Astrocyte (in vitro differentiated cells and primary cell): ENCODE measurements around the gene ADGRG6. TPM values are rescaled to one million over a fixed set of nuclear protein-coding genes. Genes with fewer than 3 reads are reported as not detected.

ENCODE experiments used
- DNase-seq: peaks from one replicate; pipeline ENCODE4 v3.0.0-alpha.2; 2010; ENCODE audit warnings: low read depth
- FAIRE-seq: peaks from 2 replicates; lab custom pipeline; 2011; peaks lifted over from hg19 to GRCh38; lab: Jason Lieb, UNC
- H2AFZ ChIP-seq: 2 replicates; pipeline ENCODE4 v1.6.0; 2012; ENCODE audit warnings: low read depth, low read length, inconsistent platforms
- H3K27ac ChIP-seq: 2 replicates; pipeline ENCODE4 v1.5.1; 2011; ENCODE audit warnings: low read depth, low read length, inconsistent platforms
- H3K27me3 ChIP-seq: 2 replicates; pipeline ENCODE4 v1.6.0; 2011; ENCODE audit warnings: low read length, inconsistent platforms; ENCODE audit not compliant: insufficient read depth
- H3K36me3 ChIP-seq: 2 replicates; pipeline ENCODE4 v1.5.1; 2011; ENCODE audit warnings: low read length, inconsistent platforms; ENCODE audit not compliant: insufficient read depth
- H3K4me1 ChIP-seq: 2 replicates; pipeline ENCODE4 v1.5.1; 2011; ENCODE audit warnings: low read length, inconsistent platforms; ENCODE audit not compliant: insufficient read depth
- H3K4me2 ChIP-seq: 2 replicates; pipeline ENCODE4 v1.6.0; 2012; ENCODE audit warnings: low read length, inconsistent platforms
- H3K4me3 ChIP-seq: 2 replicates; pipeline ENCODE4 v1.5.1; 2011; ENCODE audit warnings: low read depth, mild to moderate bottlenecking, low read length, inconsistent platforms; ENCODE audit not compliant: insufficient read depth
- H3K79me2 ChIP-seq: 2 replicates; pipeline ENCODE4 v1.6.0; 2012; ENCODE audit warnings: mild to moderate bottlenecking, low read length, inconsistent platforms; ENCODE audit not compliant: insufficient read depth
- H3K9ac ChIP-seq: 2 replicates; pipeline ENCODE4 v1.6.0; 2012; ENCODE audit warnings: mild to moderate bottlenecking, low read length, inconsistent platforms
- H3K9me3 ChIP-seq: 2 replicates; pipeline ENCODE4 v1.5.1; 2012; ENCODE audit warnings: low read depth, mild to moderate bottlenecking, low read length, inconsistent platforms; ENCODE audit not compliant: insufficient read depth
- H4K20me1 ChIP-seq: 2 replicates; pipeline ENCODE4 v1.6.0; 2012; ENCODE audit warnings: low read length, inconsistent platforms; ENCODE audit not compliant: insufficient read depth
- H3K27ac Mint-ChIP-seq: one replicate; pipeline ENCODE4 v1.8.0; 2021; ENCODE audit warnings: mild to moderate bottlenecking, mixed read lengths; ENCODE audit not compliant: unreplicated experiment
- H3K27me3 Mint-ChIP-seq: one replicate; pipeline ENCODE4 v1.8.0; 2021; ENCODE audit warnings: low read depth, mixed read lengths; ENCODE audit not compliant: unreplicated experiment
- H3K36me3 Mint-ChIP-seq: one replicate; pipeline ENCODE4 v1.8.0; 2021; ENCODE audit warnings: low read depth, mixed read lengths; ENCODE audit not compliant: unreplicated experiment
- H3K4me1 Mint-ChIP-seq: one replicate; pipeline ENCODE4 v1.8.0; 2021; ENCODE audit warnings: low read depth, mixed read lengths; ENCODE audit not compliant: unreplicated experiment
- H3K4me3 Mint-ChIP-seq: one replicate; pipeline ENCODE4 v1.8.0; 2021; ENCODE audit warnings: mild to moderate bottlenecking, moderate library complexity, mixed read lengths; ENCODE audit not compliant: unreplicated experiment
- H3K9me3 Mint-ChIP-seq: one replicate; pipeline ENCODE4 v1.8.0; 2021; ENCODE audit warnings: mild to moderate bottlenecking, mixed read lengths; ENCODE audit not compliant: unreplicated experiment
- EZH2 ChIP-seq: IDR thresholded peaks from 2 replicates; pipeline ENCODE4 v1.6.1; 2012; ENCODE audit warnings: mild to moderate bottlenecking, low read length, inconsistent platforms; ENCODE audit not compliant: insufficient read depth
- total RNA-seq: library from RNA; stranded (reverse); gene quantifications from 2 replicates; pipeline ENCODE4 v1.2.1, GENCODE V29; 2021
- TF ChIP-seq, protein P1 (sequence below): IDR thresholded peaks from 2 replicates; pipeline ENCODE4 v1.5.1; 2011; ENCODE audit warnings: low read depth, mild to moderate bottlenecking, inconsistent platforms, low read length, moderate library complexity; ENCODE audit not compliant: insufficient read depth

Gene ADGRG6
- total RNA-seq, 1 donor from 2014 or later, result 98.2 TPM

DNA sequence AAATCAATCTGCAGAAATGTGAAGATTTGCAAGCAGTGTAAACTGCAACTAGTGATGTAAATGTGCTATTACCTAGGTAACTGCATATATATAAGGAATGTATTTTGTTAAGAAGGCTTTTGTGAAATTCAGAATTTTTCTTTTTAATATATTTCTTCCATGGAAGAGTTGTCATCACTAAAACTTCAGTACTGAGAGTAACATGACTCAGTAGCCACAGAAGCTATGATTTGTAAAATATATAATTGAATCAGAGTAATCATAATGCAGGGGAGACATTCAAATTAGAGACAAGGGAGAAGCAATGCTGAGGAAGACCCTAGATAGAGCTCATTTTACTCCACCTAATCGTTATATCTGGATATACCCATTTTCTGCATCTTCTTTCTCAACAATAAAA, 141.7 kb downstream of the ADGRG6 start:
- no peaks in the 10 kb centered on the region for H3K36me3 ChIP-seq

DNA sequence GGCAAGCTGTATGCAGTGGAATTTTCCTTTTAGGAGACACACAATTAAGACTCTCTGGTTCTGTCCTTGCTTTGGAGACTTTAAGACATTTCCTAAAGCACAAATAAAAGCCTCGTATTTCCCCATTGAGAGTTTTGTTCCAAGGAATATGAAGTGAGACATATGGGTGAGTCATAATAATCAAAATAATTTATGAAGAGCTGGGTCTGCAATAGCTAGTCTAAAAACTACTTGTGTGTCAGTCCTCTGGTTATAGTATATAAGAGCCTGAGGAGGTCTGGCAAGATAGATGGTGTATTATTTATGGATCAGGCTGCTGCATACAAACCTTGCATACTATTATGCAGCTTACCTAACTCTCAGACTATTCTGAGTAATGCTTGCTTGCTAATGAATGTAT, 142.6 kb downstream of the ADGRG6 start:
- Histone ChIP-seq H3K27ac (no peak overlapping the region), H3K9me3 (no peaks in the 10 kb centered on the region), H3K79me2 (no peaks in the 10 kb centered on the region), H3K4me2 (no peak overlapping the region), H3K4me3 (no peak overlapping the region), H3K36me3 (no peaks in the 10 kb centered on the region), H3K4me1 (no peaks in the 10 kb centered on the region), H2AFZ (no peak overlapping the region), H3K27me3 (no peaks in the 10 kb centered on the region), H4K20me1 (no peaks in the 10 kb centered on the region), H3K9ac (no peak overlapping the region)
- DNase-seq, result peak; percentile 6
- FAIRE-seq, result no peak
- Mint-ChIP-seq H3K27me3 (no peaks in the 10 kb centered on the region), H3K27ac (no peak overlapping the region), H3K36me3 (peaks cover 16% of the 10 kb centered on the region), H3K4me1 (peaks cover 9% of the 10 kb centered on the region), H3K4me3 (no peak overlapping the region), H3K9me3 (no peaks in the 10 kb centered on the region)
- TF ChIP-seq, protein P1, sequence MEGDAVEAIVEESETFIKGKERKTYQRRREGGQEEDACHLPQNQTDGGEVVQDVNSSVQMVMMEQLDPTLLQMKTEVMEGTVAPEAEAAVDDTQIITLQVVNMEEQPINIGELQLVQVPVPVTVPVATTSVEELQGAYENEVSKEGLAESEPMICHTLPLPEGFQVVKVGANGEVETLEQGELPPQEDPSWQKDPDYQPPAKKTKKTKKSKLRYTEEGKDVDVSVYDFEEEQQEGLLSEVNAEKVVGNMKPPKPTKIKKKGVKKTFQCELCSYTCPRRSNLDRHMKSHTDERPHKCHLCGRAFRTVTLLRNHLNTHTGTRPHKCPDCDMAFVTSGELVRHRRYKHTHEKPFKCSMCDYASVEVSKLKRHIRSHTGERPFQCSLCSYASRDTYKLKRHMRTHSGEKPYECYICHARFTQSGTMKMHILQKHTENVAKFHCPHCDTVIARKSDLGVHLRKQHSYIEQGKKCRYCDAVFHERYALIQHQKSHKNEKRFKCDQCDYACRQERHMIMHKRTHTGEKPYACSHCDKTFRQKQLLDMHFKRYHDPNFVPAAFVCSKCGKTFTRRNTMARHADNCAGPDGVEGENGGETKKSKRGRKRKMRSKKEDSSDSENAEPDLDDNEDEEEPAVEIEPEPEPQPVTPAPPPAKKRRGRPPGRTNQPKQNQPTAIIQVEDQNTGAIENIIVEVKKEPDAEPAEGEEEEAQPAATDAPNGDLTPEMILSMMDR, result no peak
- no peak for TF ChIP-seq EZH2

More for the DNA sequence above, 141.7 kb downstream of the ADGRG6 start:
- H3K27me3 Mint-ChIP-seq, result no peaks in the 10 kb centered on the region
- no peaks in the 10 kb centered on the region for H3K9me3 Mint-ChIP-seq
- H3K4me2 ChIP-seq, result no peak overlapping the region
- peaks cover 9% of the 10 kb centered on the region for H3K4me1 Mint-ChIP-seq
- no peak overlapping the region for H3K4me3 Mint-ChIP-seq
- H3K4me1 ChIP-seq, result no peaks in the 10 kb centered on the region
- H3K4me3 ChIP-seq, result no peak overlapping the region
- H3K9ac ChIP-seq, result no peak overlapping the region
- no peak for FAIRE-seq
- no peaks in the 10 kb centered on the region for H3K27me3 ChIP-seq
- H3K9me3 ChIP-seq, result no peaks in the 10 kb centered on the region
- no peaks in the 10 kb centered on the region for H3K79me2 ChIP-seq
- no peak for DNase-seq
- peaks cover 16% of the 10 kb centered on the region for H3K36me3 Mint-ChIP-seq
- no peaks in the 10 kb centered on the region for H4K20me1 ChIP-seq
- no peak overlapping the region for H3K27ac ChIP-seq
- H2AFZ ChIP-seq, result no peak overlapping the region
- H3K27ac Mint-ChIP-seq, result no peak overlapping the region
- no peak for TF ChIP-seq EZH2
- TF ChIP-seq, protein P1, result no peak

DNA sequence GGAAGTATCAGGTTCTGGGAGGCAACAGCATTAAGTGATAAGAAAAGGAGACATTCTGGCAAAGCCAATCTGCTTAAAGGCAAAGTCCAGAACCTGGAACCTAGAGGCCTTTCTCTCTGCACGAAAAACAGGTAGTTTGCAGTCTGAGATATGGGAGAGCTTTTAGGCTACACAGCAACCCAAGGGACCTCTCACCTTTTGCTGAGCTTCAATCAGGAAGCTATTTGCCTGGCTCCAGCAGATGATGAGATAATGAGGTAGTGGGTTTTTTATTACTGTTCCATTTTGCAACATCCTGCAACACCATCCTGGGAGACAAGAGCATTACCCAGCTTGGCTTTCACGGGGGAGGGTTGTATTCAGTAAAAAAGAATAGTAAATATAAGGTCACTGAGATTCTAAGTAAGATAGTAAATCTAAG, 143.1 kb downstream of the ADGRG6 start:
- Histone ChIP-seq H3K4me3 (no peak overlapping the region), H3K4me2 (no peak overlapping the region), H2AFZ (no peak overlapping the region), H3K4me1 (no peaks in the 10 kb centered on the region), H3K27ac (no peak overlapping the region), H3K27me3 (no peaks in the 10 kb centered on the region), H3K9me3 (no peaks in the 10 kb centered on the region), H3K9ac (no peak overlapping the region), H3K79me2 (no peaks in the 10 kb centered on the region), H4K20me1 (no peaks in the 10 kb centered on the region), H3K36me3 (no peaks in the 10 kb centered on the region)
- TF ChIP-seq, protein P1, result no peak
- no peak for TF ChIP-seq EZH2
- peaks cover 16% of the 10 kb centered on the region for H3K36me3 Mint-ChIP-seq
- H3K27ac Mint-ChIP-seq, result no peak overlapping the region
- H3K27me3 Mint-ChIP-seq, result no peaks in the 10 kb centered on the region
- no peak for FAIRE-seq
- DNase-seq, result no peak
- H3K4me1 Mint-ChIP-seq, result peaks cover 9% of the 10 kb centered on the region
- H3K9me3 Mint-ChIP-seq, result no peaks in the 10 kb centered on the region
- no peak overlapping the region for H3K4me3 Mint-ChIP-seq
